ENCODE measurements around the gene PBX1. TPM values are rescaled to one million over a fixed set of nuclear protein-coding genes. Genes with fewer than 3 reads are reported as not detected.

Gene PBX1
- total and polyA plus RNA-seq, 2 experiments from 2014 or later, result 14.8 to 61.6 TPM

DNA sequence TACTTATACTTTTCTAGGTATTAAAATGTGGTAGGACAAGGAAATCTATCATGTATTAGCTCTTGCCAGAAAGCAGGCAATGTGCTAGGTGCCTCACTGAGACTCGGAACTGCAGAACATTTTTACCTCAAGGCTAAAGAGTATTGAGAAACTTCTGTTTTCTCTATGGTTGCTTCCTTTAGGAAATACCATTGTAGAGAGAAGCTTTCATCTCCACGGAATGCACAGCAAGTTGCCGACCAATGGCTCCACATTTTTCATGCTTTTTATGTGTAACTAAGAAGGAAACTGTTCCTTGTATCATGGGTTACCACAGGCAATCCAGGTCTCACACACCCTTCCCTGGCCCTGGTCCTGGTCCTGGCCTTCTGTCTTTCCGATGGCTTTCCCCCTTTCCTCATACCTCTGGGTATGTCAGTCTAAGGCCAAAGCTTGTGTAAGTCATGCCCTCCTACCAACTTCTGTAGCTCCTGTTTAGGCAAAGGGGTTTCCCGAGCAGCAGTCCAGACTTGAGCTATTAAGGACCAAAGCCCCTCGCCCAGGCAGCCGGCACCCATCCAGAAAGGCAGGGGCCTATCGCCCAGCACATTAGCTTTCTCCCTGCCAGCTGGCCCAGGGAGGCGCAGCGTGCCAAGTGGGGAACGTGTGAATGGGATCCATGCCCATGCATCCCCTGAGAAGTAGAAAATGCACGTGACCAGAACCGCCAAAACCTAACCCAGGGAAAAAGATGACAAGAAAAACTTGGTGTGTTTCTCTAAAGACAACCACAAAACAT is 225.0 kb downstream of the PBX1 start:
- Histone ChIP-seq H4K20me1 (ENCODE audit: insufficient read depth, poor library complexity, severe bottlenecking) (no peaks in the 10 kb centered on the region), H3K4me1 (ENCODE audit: insufficient read depth) (peaks cover 42% of the 10 kb centered on the region), H3K79me2 (peaks cover 86% of the 10 kb centered on the region), H3K36me3 (replicated peaks; ENCODE audit: insufficient read depth, low read depth) (no peaks in the 10 kb centered on the region), H3K4me2 (no peak overlapping the region), H3K4me3 (no peak overlapping the region), H3K9me2 (replicated peaks; ENCODE audit: insufficient read depth) (no peaks in the 10 kb centered on the region), H2AFZ (no peak overlapping the region), H3K27ac (peak overlapping the region; percentile 41), H3K27me3 (no peaks in the 10 kb centered on the region), H3K9me3 (ENCODE audit: low read depth) (no peaks in the 10 kb centered on the region)
- TF ChIP-seq EZH2 (IDR thresholded peaks at IDR 0.05; ENCODE audit: borderline replicate concordance) (no peak), EZH2phosphoT487 (IDR thresholded peaks at IDR 0.05; ENCODE audit: low read depth, severe bottlenecking, unreplicated experiment) (no peak)
- TF ChIP-seq, protein P1, sequence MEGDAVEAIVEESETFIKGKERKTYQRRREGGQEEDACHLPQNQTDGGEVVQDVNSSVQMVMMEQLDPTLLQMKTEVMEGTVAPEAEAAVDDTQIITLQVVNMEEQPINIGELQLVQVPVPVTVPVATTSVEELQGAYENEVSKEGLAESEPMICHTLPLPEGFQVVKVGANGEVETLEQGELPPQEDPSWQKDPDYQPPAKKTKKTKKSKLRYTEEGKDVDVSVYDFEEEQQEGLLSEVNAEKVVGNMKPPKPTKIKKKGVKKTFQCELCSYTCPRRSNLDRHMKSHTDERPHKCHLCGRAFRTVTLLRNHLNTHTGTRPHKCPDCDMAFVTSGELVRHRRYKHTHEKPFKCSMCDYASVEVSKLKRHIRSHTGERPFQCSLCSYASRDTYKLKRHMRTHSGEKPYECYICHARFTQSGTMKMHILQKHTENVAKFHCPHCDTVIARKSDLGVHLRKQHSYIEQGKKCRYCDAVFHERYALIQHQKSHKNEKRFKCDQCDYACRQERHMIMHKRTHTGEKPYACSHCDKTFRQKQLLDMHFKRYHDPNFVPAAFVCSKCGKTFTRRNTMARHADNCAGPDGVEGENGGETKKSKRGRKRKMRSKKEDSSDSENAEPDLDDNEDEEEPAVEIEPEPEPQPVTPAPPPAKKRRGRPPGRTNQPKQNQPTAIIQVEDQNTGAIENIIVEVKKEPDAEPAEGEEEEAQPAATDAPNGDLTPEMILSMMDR (IDR thresholded peaks at IDR 0.05; ENCODE audit: poor library complexity), result no peak
- no peak for DNase-seq (ENCODE audit: low spot score)
- WGBS (ENCODE audit: low lambda C conversion rate, missing lambda C conversion rate), result 96% methylated on average over 13 of the region's 13 CpGs

DNA sequence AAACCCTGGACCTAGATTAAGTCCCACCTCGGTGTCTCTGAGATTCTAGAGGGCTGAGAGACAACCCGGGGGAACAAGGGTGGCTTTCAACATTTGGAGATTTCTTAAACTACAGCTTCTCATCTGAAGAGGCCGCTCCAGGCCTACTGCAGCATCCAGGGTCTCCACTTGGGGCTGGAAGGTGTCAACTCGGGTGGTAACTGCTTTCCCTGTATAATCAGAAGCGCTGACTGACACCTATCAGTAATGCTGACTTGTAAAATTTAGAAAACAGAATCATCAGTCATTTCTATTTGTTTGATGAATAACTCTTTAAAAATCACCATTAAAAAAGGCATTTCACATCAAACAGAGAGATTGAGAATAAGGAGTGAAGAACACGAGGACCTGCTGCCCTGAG is 226.0 kb downstream of the PBX1 start:
- no peak overlapping the region for H3K27ac ChIP-seq
- TF ChIP-seq EZH2 (IDR thresholded peaks at IDR 0.05; ENCODE audit: borderline replicate concordance), result no peak
- TF ChIP-seq EZH2phosphoT487 (IDR thresholded peaks at IDR 0.05; ENCODE audit: low read depth, severe bottlenecking, unreplicated experiment), result no peak
- TF ChIP-seq, protein P1 (IDR thresholded peaks at IDR 0.05; ENCODE audit: poor library complexity), result no peak

GRCh38 chr1:164785841-164786534 is 227.0 kb downstream of the PBX1 start:
- no peaks in the 10 kb centered on the region for H3K9me2 ChIP-seq (replicated peaks; ENCODE audit: insufficient read depth)
- DNase-seq (ENCODE audit: low spot score), result no peak
- no peaks in the 10 kb centered on the region for H3K36me3 ChIP-seq (replicated peaks; ENCODE audit: insufficient read depth, low read depth)
- no peak overlapping the region for H3K4me3 ChIP-seq
- H3K4me1 ChIP-seq (ENCODE audit: insufficient read depth), result peaks cover 29% of the 10 kb centered on the region
- H3K27ac ChIP-seq, result peak overlapping the region; percentile 41
- no peaks in the 10 kb centered on the region for H3K27me3 ChIP-seq
- no peak overlapping the region for H2AFZ ChIP-seq
- TF ChIP-seq EZH2phosphoT487 (IDR thresholded peaks at IDR 0.05; ENCODE audit: low read depth, severe bottlenecking, unreplicated experiment), result no peak
- H3K4me2 ChIP-seq, result no peak overlapping the region
- no peaks in the 10 kb centered on the region for H4K20me1 ChIP-seq (ENCODE audit: insufficient read depth, poor library complexity, severe bottlenecking)
- no peaks in the 10 kb centered on the region for H3K9me3 ChIP-seq (ENCODE audit: low read depth)
- 82% methylated on average over 6 of the region's 6 CpGs for WGBS (ENCODE audit: low lambda C conversion rate, missing lambda C conversion rate)
- peaks cover 86% of the 10 kb centered on the region for H3K79me2 ChIP-seq

More for the DNA sequence above, 226.0 kb downstream of the PBX1 start:
- H3K4me2 ChIP-seq, result no peak overlapping the region
- H4K20me1 ChIP-seq (ENCODE audit: insufficient read depth, poor library complexity, severe bottlenecking), result no peaks in the 10 kb centered on the region
- DNase-seq (ENCODE audit: low spot score), result no peak
- no peaks in the 10 kb centered on the region for H3K27me3 ChIP-seq
- peaks cover 86% of the 10 kb centered on the region for H3K79me2 ChIP-seq
- no peak overlapping the region for H3K4me3 ChIP-seq
- no peaks in the 10 kb centered on the region for H3K9me3 ChIP-seq (ENCODE audit: low read depth)
- peaks cover 37% of the 10 kb centered on the region for H3K4me1 ChIP-seq (ENCODE audit: insufficient read depth)
- no peak overlapping the region for H2AFZ ChIP-seq
- 85% methylated on average over 6 of the region's 6 CpGs for WGBS (ENCODE audit: low lambda C conversion rate, missing lambda C conversion rate)
- H3K9me2 ChIP-seq (replicated peaks; ENCODE audit: insufficient read depth), result no peaks in the 10 kb centered on the region
- no peaks in the 10 kb centered on the region for H3K36me3 ChIP-seq (replicated peaks; ENCODE audit: insufficient read depth, low read depth)
